GM23338 (cell line): Measurements from ENCODE around the gene EPHB2. TPM values are rescaled to one million over a fixed set of nuclear protein-coding genes. Genes with fewer than 3 reads are reported as not detected.

Source experiments
- ATAC-seq: fragments of 200-7000 bp; cut with Tn5 transposase; 3 replicates; pipeline ENCODE4 v1.9.1; 2020
- DNase-seq: peaks from one replicate; pipeline ENCODE4 v3.0.0-alpha.2; 2015; ENCODE audit warnings: low spot score
- H2AFZ ChIP-seq: fragments of 200-600 bp; sonication (generic); 2 replicates; pipeline ENCODE4 v1.8.0; 2016; ENCODE audit warnings: antibody characterized with exemption, mild to moderate bottlenecking, moderate library complexity
- H3F3A ChIP-seq: fragments of 200-600 bp; sonication (generic); replicated peaks from 2 replicates; pipeline ENCODE4 v1.8.0; 2017; ENCODE audit warnings: antibody characterized with exemption, mixed run types, low read depth
- H3K27ac ChIP-seq: fragments of 200-600 bp; sonication (generic); 2 replicates; pipeline ENCODE4 v1.6.1; 2016; ENCODE audit warnings: low read depth
- H3K27me3 ChIP-seq: fragments of 200-600 bp; sonication (generic); 2 replicates; pipeline ENCODE4 v1.8.0; 2016; ENCODE audit warnings: mild to moderate bottlenecking, mixed run types, moderate library complexity; ENCODE audit not compliant: insufficient read depth
- H3K36me3 ChIP-seq: fragments of 200-600 bp; sonication (generic); 2 replicates; pipeline ENCODE4 v1.8.0; 2016; ENCODE audit warnings: mild to moderate bottlenecking; ENCODE audit not compliant: insufficient read depth
- H3K4me1 ChIP-seq: fragments of 200-600 bp; sonication (generic); 2 replicates; pipeline ENCODE4 v1.8.0; 2016; ENCODE audit warnings: mild to moderate bottlenecking, moderate library complexity; ENCODE audit not compliant: insufficient read depth
- H3K4me2 ChIP-seq: fragments of 200-600 bp; sonication (generic); 2 replicates; pipeline ENCODE4 v1.7.1; 2017; ENCODE audit warnings: mixed run types
- H3K4me3 ChIP-seq: fragments of 200-600 bp; sonication (generic); 2 replicates; pipeline ENCODE4 v1.6.1; 2016; ENCODE audit warnings: mixed run types
- H3K79me2 ChIP-seq: fragments of 200-600 bp; sonication (generic); replicated peaks from 2 replicates; pipeline ENCODE4 v1.8.0; 2017; ENCODE audit warnings: mild to moderate bottlenecking; ENCODE audit not compliant: insufficient read depth
- H3K9me2 ChIP-seq: fragments of 200-600 bp; sonication (generic); 2 replicates; pipeline ENCODE4 v1.8.0; 2017; ENCODE audit not compliant: insufficient read depth
- H4K20me1 ChIP-seq: fragments of 200-600 bp; sonication (generic); replicated peaks from 2 replicates; pipeline ENCODE4 v1.8.0; 2017; ENCODE audit warnings: mild to moderate bottlenecking; ENCODE audit not compliant: insufficient read depth
- H3K27ac Mint-ChIP-seq: 2 replicates; pipeline ENCODE4 v1.8.0; 2020; ENCODE audit warnings: inconsistent platforms, mild to moderate bottlenecking, moderate library complexity, mixed read lengths
- H3K27me3 Mint-ChIP-seq: 3 replicates; pipeline ENCODE4 v1.8.0; 2022; ENCODE audit warnings: low read depth, mild to moderate bottlenecking, moderate library complexity, mixed read lengths, inconsistent platforms; ENCODE audit not compliant: insufficient read depth, poor library complexity
- H3K36me3 Mint-ChIP-seq: 3 replicates; pipeline ENCODE4 v1.8.0; 2021; ENCODE audit warnings: low read depth, mild to moderate bottlenecking, inconsistent platforms, moderate library complexity, mixed read lengths
- H3K4me1 Mint-ChIP-seq: 3 replicates; pipeline ENCODE4 v1.8.0; 2020; ENCODE audit warnings: mild to moderate bottlenecking, inconsistent platforms, mixed read lengths
- H3K4me3 Mint-ChIP-seq: 3 replicates; pipeline ENCODE4 v1.8.0; 2021; ENCODE audit warnings: moderate library complexity, mild to moderate bottlenecking, inconsistent platforms, mixed read lengths
- H3K9me3 Mint-ChIP-seq: 3 replicates; pipeline ENCODE4 v1.8.0; 2020; ENCODE audit warnings: moderate library complexity, mild to moderate bottlenecking, inconsistent platforms, mixed read lengths
- CREB1 ChIP-seq: fragments of 250-450 bp; sonication (Bioruptor Pico); IDR thresholded peaks from 2 replicates; pipeline ENCODE4 v1.5.0; 2020; ENCODE audit warnings: low read depth, mild to moderate bottlenecking, moderate library complexity
- CTCF ChIP-seq, 2 experiments: fragments of 200-600 bp in 1 of 2; sonication (generic) in 1 of 2; conservative IDR thresholded peaks; 2 replicates each; pipeline versions ENCODE4 v1.5.1 to v1.6.1; 2016 to 2017; ENCODE audit warnings: antibody characterized with exemption in 2 of 2, low read depth in 2 of 2, mild to moderate bottlenecking in 2 of 2, moderate library complexity in 1 of 2
- ETS1 ChIP-seq: IDR thresholded peaks from 2 replicates; pipeline ENCODE4 v1.6.1; 2016; ENCODE audit warnings: antibody characterized with exemption
- EZH2 ChIP-seq: fragments of 200-600 bp; sonication (generic); IDR thresholded peaks from one replicate; pipeline ENCODE4 v1.8.0; 2017; ENCODE audit warnings: antibody characterized with exemption, mild to moderate bottlenecking, low read depth; ENCODE audit not compliant: unreplicated experiment
- EZH2phosphoT487 ChIP-seq: fragments of 200-600 bp; sonication (generic); IDR thresholded peaks from one replicate; pipeline ENCODE4 v1.8.1; 2018; ENCODE audit warnings: antibody characterized with exemption; ENCODE audit not compliant: unreplicated experiment
- JUNB ChIP-seq: IDR thresholded peaks from one replicate; pipeline ENCODE4 v1.6.1; 2016; ENCODE audit warnings: antibody characterized with exemption; ENCODE audit not compliant: unreplicated experiment
- NANOG ChIP-seq: IDR thresholded peaks from 2 replicates; pipeline ENCODE4 v1.6.1; 2016; ENCODE audit warnings: antibody characterized with exemption, borderline replicate concordance
- POLR2AphosphoS5 ChIP-seq: IDR thresholded peaks from 2 replicates; pipeline ENCODE4 v1.6.1; 2016; ENCODE audit warnings: antibody characterized with exemption, low read depth
- REST ChIP-seq: IDR thresholded peaks from one replicate; pipeline ENCODE4 v1.6.1; 2018; ENCODE audit warnings: antibody characterized with exemption; ENCODE audit not compliant: unreplicated experiment
- STAT1 ChIP-seq: IDR thresholded peaks from one replicate; pipeline ENCODE4 v1.6.1; 2016; ENCODE audit warnings: antibody characterized with exemption; ENCODE audit not compliant: unreplicated experiment
- ZNF114 ChIP-seq: fragments of 250-450 bp; sonication (Bioruptor Pico); IDR thresholded peaks from 2 replicates; pipeline ENCODE4 v1.5.0; 2020; ENCODE audit warnings: mild to moderate bottlenecking, moderate library complexity
- ZNF331 ChIP-seq: fragments of 250-450 bp; sonication (Bioruptor Pico); IDR thresholded peaks from 2 replicates; pipeline ENCODE4 v1.5.0; 2020; ENCODE audit warnings: low read depth, mild to moderate bottlenecking, moderate library complexity
- ZNF462 ChIP-seq: fragments of 250-450 bp; sonication (Bioruptor Pico); IDR thresholded peaks from 2 replicates; pipeline ENCODE4 v1.5.0; 2020; ENCODE audit warnings: mild to moderate bottlenecking, moderate library complexity
- polyA plus RNA-seq: library from polyadenylated mRNA; unstranded; fragments of >200 nt; fragmentation: Nextera tagmentation; extraction: Ambion mirVana; gene quantifications from 2 replicates; pipeline ENCODE4 v1.2.1, GENCODE V29; 2016
- total RNA-seq: library from RNA; depleted of rRNA; stranded (reverse); fragments of >200 nt; shearing (Covaris generic); gene quantifications from 2 replicates; pipeline ENCODE4 v1.2.3, GENCODE V29; 2014

EPHB2 gene
- total and polyA plus RNA-seq, 2 experiments from 2014 or later: 4.1 to 20.1 TPM

- H2AFZ ChIP-seq: no peak overlapping the region
- H3K27ac Mint-ChIP-seq: no peak overlapping the region
Observed at GRCh38 chr1:22836850-22837249, 126.2 kb downstream of the EPHB2 start.

More at GRCh38 chr1:22836850-22837249, 126.2 kb downstream of the EPHB2 start:
- no peak for DNase-seq
- Histone ChIP-seq H4K20me1 (no peaks in the 10 kb centered on the region; the same call in 1 of the 2 replicates), H3K4me2 (no peak overlapping the region), H3K9me2 (no peaks in the 10 kb centered on the region), H3K4me3 (no peak overlapping the region), H3F3A (no peaks in the 10 kb centered on the region), H3K36me3 (no peaks in the 10 kb centered on the region), H3K79me2 (no peaks in the 10 kb centered on the region), H3K27me3 (no peaks in the 10 kb centered on the region), H3K4me1 (no peaks in the 10 kb centered on the region), H3K27ac (no peak overlapping the region)
- TF ChIP-seq EZH2 (no peak), ZNF114 (CRISPR knock-in tag) (no peak), CREB1 (CRISPR knock-in tag) (no peak), REST (no peak), CTCF (conservative IDR thresholded peaks at IDR 0.05; ENCODE audit: low read depth in 2 of 2) (no peak), ETS1 (no peak), ZNF462 (no peak), EZH2phosphoT487 (no peak), STAT1 (no peak), ZNF331 (CRISPR knock-in tag) (no peak), JUNB (no peak), POLR2AphosphoS5 (no peak), NANOG (no peak)
- Mint-ChIP-seq H3K9me3 (no peaks in the 10 kb centered on the region), H3K4me1 (peaks cover 15% of the 10 kb centered on the region), H3K36me3 (no peaks in the 10 kb centered on the region), H3K4me3 (no peak overlapping the region), H3K27me3 (peaks cover 3% of the 10 kb centered on the region)
- ATAC-seq: no peak
